ENCODE results near the gene LYRM7. TPM values are rescaled to one million over a fixed set of nuclear protein-coding genes. Genes with fewer than 3 reads are reported as not detected.

Gene LYRM7
- total RNA-seq, 4 donors from 2014 or later = 7.1 to 11.4 (median 9.7) TPM

DNA sequence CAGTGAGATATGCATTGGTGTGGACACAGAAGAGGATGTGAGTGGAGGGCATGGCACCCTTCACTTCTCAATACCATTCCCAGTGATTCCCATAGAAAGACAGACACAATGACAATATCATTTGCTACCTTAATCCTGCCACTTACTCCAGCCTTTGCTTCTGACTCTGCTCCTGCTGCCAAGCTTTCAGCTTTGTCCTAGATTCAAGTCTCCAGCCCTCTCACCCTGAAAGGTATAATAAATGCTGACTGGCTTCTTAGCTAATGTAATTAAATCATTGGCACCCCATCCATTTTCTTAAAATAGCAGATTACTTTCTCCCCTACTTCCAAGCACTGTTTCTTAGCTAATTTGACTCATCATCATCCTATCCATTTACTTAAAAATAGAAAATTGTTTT lies 52.0 kb downstream of the LYRM7 start:
- TF ChIP-seq CTCF (IDR thresholded peaks at IDR 0.05; ENCODE audit: low read depth) = no peak

DNA sequence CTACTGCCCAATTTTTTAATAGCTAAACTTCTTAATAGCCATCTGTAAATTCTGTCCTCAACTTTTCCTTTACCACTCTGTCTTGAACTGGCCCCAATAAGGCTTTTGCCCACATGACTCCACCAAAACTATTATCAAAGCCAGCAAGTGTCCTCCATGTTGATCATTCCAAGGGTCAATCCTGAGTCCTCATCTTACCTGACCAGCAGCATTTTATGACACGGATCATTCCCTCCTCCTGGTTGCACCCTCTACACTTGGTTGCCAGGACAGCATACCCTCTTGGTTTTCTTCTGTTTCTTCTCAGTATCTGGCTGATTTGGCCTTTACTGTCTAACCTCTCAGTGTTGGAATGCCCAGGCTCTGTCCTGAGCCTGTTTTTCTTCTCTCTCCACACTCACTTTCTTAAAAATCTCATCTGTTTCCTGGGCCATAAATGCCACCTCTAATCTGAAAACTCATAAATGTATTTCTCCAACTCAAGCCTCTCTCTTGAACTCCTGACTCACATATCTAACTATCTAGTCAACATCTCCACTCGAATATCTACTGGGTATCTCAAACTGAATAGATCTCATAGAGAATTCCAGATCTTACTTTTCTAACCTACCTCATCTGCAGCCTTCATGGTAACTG lies 53.1 kb downstream of the LYRM7 start:
- TF ChIP-seq CTCF (IDR thresholded peaks at IDR 0.05; ENCODE audit: low read depth) = no peak

DNA sequence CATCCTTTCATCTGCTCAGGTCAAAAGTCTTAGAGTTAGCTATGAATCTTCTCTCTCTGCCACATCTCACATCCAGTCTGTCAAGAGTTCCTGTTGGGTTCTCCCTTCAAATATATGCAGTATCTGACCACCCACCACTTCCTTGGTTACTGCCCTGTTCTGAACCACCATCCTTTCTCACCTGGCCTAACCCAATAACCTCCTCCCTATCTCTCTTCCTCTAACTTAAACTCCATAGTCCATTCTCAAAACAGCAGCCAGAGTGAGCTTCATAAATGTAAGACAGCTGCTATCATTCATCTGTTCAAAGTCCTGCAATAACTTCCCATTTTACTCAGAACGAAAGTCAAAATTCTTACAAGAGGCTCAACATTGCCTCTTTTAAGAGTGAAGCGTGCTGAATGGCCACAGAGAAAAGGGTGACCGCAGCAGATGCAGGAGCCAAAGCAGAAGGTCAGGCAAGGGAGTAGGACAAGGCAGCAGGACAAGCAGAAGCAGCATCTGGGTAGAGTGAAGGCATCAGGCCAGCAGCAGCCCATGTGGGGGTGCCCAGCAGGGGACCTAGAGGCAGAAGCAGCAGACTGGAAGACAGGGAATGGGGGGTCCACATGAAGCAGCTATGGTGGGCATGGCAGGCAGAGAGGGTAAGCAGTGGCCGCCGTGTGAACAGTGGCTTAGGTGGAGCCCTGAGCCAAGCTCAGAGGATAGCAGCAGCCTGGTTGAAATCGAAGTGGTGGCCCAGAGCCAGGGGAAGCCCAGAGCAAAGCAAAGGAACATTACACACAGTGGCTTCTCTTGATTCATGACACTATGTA lies 53.9 kb downstream of the LYRM7 start:
- no peak for TF ChIP-seq CTCF (IDR thresholded peaks at IDR 0.05; ENCODE audit: low read depth)

- TF ChIP-seq CTCF (IDR thresholded peaks at IDR 0.05; ENCODE audit: low read depth) = no peak
Observed at GRCh38 chr5:131225282-131225974, 54.7 kb downstream of the LYRM7 start.

GRCh38 chr5:131226899-131227298 lies 56.2 kb downstream of the LYRM7 start:
- no peak for TF ChIP-seq CTCF (IDR thresholded peaks at IDR 0.05; ENCODE audit: low read depth)

GRCh38 chr5:131228646-131229045 lies 57.9 kb downstream of the LYRM7 start:
- TF ChIP-seq CTCF (IDR thresholded peaks at IDR 0.05; ENCODE audit: low read depth) = no peak

DNA sequence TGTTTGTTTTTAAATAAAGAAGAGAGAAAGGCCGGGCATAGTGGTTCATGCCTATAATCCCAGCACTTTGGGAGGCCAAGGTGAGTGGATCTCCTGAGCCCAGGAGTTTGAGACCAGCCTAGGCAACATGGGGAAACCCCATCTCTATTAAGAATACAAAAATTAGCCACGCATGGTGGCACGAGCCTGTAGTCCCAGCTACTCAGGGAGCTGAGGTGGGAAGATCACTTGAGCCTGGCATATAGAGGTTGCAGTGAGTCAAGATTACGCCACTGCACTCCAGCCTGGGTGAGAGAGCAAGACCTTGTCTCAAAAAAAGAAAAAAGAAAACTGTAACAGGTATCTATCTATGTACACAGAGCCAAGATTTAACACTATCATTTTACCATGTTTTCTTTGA lies 58.9 kb downstream of the LYRM7 start:
- TF ChIP-seq CTCF (IDR thresholded peaks at IDR 0.05; ENCODE audit: low read depth) = no peak

Measured in subcutaneous adipose tissue (tissue), 4 donors.